Right atrium auricular region (tissue), 2 donors: ENCODE data around the gene GNG7. TPM values are rescaled to one million over a fixed set of nuclear protein-coding genes. Genes with fewer than 3 reads are reported as not detected.
"Not testable (repeated sequence)": the region's sequence is repeated elsewhere in the genome, so short reads cannot be mapped to it uniquely, and the experiment has no call there.

Source experiments
- DNase-seq: peaks from one replicate; pipeline ENCODE4 v3.0.0-alpha.2; 2019; ENCODE audit warnings: low spot score
- H3K27ac ChIP-seq, 2 donors: fragments of 200-600 bp; sonication (generic); 1 replicate in 1 of 2; 2 replicates in 1 of 2; pipeline ENCODE4 v1.5.1; 2016 to 2019
- H3K27me3 ChIP-seq, 2 donors: fragments of 200-600 bp; sonication (generic); one replicate each; pipeline versions ENCODE4 v1.5.1 to v1.6.0; 2017 to 2019
- H3K36me3 ChIP-seq: fragments of 200-600 bp; sonication (generic); one replicate; pipeline ENCODE4 v1.5.1; 2016
- H3K4me1 ChIP-seq, 2 donors: fragments of 200-600 bp; sonication (generic); one replicate each; pipeline versions ENCODE4 v1.5.1 to v1.6.0; 2017 to 2019
- H3K4me3 ChIP-seq, 2 donors: fragments of 200-600 bp; sonication (generic); 1 replicate in 1 of 2; 2 replicates in 1 of 2; pipeline ENCODE4 v1.5.1; 2017 to 2019; ENCODE audit warnings: mild to moderate bottlenecking in 1 of 2, moderate library complexity in 1 of 2
- H3K9me3 ChIP-seq, 2 donors: fragments of 200-600 bp; sonication (generic); one replicate each; pipeline ENCODE4 v1.5.1; 2019
- total RNA-seq, 2 donors: library from RNA; depleted of rRNA; stranded (reverse); fragments of >200 nt; gene quantifications; one replicate each; pipeline ENCODE4 v1.1.0, GENCODE V29; 2016
- TF ChIP-seq, protein P1 (sequence below), 2 donors: fragments of 200-600 bp; sonication (generic); IDR thresholded peaks; one replicate each; pipeline ENCODE4 v1.5.1; 2019; ENCODE audit warnings: antibody characterized with exemption in 2 of 2

Gene GNG7
- total RNA-seq, 2 donors from 2014 or later: 18.0 to 22.8 TPM

DNA sequence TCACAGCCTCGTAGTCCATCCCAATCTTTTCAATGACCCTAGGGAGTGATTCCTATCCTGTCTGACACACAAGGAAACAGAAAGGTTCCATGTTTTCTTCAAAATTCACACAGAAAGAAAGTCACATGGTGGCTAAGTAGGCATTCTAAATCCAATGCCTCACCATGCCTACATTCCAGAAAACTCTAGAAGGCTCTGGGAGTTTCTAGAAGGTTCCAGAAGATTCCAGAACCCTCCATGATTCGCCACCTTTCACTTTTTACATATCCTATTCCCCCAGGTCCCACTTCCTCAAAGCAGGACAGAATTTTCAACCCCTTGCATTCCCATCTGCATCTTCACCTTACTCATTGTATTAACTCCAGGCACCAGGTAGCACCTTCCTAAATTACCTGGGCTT is 23.1 kb downstream of the GNG7 start:
- DNase-seq: no peak
- H3K27me3 ChIP-seq: no peaks in the 10 kb centered on the region

DNA sequence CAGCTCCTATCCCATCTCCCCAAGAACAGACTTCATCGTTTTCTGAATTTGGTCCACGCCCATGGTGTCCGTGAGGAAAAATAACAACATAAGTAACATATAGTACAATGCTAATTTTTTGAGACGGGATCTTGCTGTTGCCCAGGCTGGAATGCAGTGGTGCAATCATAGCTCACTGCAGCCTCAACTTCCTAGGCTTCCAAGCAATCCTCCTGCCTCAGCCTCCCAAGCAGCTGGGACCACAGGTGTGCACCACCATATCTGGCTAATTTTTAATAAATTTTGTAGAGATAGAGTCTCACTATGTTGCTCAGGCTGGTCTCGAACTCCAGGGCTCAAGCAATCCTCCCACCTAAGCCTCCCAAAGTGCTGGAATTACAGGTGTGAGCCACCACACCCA is 23.5 kb downstream of the GNG7 start:
- not testable (repeated sequence) for H3K27ac ChIP-seq, H3K9me3 ChIP-seq, H3K27me3 ChIP-seq, DNase-seq, H3K36me3 ChIP-seq, H3K4me3 ChIP-seq
- H3K4me1 ChIP-seq: peaks cover 0 to 12% of the 10 kb centered on the region in 2 donors

More for the DNA sequence above, 23.1 kb downstream of the GNG7 start:
- H3K36me3 ChIP-seq: no peaks in the 10 kb centered on the region
- no peak overlapping the region for H3K27ac ChIP-seq
- no peaks in the 10 kb centered on the region for H3K9me3 ChIP-seq
- no peak overlapping the region for H3K4me3 ChIP-seq
- peaks cover 0 to 12% of the 10 kb centered on the region in 2 donors for H3K4me1 ChIP-seq
- TF ChIP-seq, protein P1, sequence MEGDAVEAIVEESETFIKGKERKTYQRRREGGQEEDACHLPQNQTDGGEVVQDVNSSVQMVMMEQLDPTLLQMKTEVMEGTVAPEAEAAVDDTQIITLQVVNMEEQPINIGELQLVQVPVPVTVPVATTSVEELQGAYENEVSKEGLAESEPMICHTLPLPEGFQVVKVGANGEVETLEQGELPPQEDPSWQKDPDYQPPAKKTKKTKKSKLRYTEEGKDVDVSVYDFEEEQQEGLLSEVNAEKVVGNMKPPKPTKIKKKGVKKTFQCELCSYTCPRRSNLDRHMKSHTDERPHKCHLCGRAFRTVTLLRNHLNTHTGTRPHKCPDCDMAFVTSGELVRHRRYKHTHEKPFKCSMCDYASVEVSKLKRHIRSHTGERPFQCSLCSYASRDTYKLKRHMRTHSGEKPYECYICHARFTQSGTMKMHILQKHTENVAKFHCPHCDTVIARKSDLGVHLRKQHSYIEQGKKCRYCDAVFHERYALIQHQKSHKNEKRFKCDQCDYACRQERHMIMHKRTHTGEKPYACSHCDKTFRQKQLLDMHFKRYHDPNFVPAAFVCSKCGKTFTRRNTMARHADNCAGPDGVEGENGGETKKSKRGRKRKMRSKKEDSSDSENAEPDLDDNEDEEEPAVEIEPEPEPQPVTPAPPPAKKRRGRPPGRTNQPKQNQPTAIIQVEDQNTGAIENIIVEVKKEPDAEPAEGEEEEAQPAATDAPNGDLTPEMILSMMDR (IDR thresholded peaks at IDR 0.05): no peak

DNA sequence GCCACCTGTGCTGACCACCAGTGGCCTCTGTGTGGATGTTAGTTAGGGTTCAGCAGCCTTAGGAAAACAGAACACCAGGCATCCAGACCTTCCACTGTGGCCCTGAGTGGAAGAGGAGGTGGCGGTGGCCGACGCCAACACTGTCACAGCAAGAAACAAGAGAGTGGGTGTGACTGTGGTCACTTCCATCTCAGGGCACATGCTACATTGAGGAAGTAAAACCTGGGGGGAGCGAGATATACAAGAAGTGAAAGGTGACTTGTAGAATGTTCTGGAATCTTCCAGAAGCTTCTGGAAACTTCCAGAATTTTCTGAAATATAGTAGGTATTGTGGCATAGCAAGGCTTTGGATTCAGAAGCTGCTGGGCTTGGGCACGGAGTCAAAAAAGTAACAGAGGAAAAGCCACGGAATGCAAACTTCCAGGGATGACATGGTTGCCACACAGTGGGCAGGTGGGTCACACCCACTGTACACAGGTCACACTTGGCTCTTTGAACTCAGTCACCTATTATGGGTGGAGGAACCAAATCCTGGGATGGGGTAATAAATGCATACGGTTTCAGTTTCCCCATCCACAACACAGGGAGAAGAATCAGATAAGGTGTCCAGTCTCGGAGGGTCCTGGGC is 24.3 kb downstream of the GNG7 start:
- TF ChIP-seq, protein P1 (IDR thresholded peaks at IDR 0.05): no peak
- no peak for DNase-seq
- Histone ChIP-seq H3K9me3 (no peaks in the 10 kb centered on the region), H3K27me3 (no peaks in the 10 kb centered on the region), H3K36me3 (no peaks in the 10 kb centered on the region), H3K4me3 (no peak overlapping the region), H3K4me1 (peaks cover 0 to 12% of the 10 kb centered on the region in 2 donors), H3K27ac (no peak overlapping the region)

DNA sequence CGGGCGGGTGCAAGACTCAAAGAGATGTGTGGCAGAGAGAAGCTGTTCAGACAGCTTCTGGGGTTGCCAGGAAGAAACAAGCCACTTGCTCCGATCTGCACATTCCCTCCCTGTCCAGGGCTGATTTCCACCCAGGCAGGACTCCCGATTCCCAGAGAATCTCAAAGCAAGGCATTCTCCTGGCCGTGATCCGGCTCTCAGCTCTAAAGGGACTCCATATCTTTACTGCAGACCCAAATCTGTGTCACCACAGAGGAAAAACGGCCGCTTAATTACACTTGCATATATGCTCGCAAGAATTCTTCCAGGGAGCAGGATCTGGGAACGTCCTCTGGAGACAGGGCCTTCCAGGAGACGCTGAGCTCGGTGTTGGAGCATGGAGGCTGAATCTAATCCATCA is 25.7 kb downstream of the GNG7 start:
- no peak overlapping the region for H3K27ac ChIP-seq
- no peak for DNase-seq
- H3K4me3 ChIP-seq: no peak overlapping the region
- no peaks in the 10 kb centered on the region for H3K27me3 ChIP-seq
- H3K4me1 ChIP-seq: peaks cover 0 to 12% of the 10 kb centered on the region in 2 donors
- no peaks in the 10 kb centered on the region for H3K9me3 ChIP-seq
- TF ChIP-seq, protein P1 (IDR thresholded peaks at IDR 0.05): no peak
- H3K36me3 ChIP-seq: no peaks in the 10 kb centered on the region

DNA sequence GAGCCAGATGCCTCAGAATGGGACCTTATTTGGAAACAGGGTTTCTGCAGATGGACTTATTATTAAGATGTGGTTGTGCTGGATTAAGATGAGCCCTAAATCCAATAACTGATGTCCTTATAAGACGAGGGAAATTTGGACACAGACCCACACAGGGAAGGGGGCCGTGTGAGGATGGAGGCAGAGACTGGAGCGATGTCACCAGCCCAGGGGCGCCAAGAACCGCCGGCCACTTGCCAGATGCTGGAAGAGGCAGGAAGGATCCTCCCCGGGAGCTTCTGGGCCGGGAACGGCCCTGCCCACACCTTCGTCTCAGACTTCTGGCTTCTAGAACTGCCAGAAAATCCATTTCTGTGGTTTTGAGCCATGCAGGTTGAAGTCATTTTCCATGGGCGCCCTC is 26.6 kb downstream of the GNG7 start:
- H3K4me1 ChIP-seq: peaks cover 0 to 19% of the 10 kb centered on the region in 2 donors
- peak overlapping the region; percentile 70 to 90 for H3K27ac ChIP-seq
- H3K27me3 ChIP-seq: no peaks in the 10 kb centered on the region
- DNase-seq: no peak
- no peaks in the 10 kb centered on the region for H3K36me3 ChIP-seq
- no peaks in the 10 kb centered on the region for H3K9me3 ChIP-seq
- TF ChIP-seq, protein P1 (IDR thresholded peaks at IDR 0.05): no peak
- H3K4me3 ChIP-seq: no peak overlapping the region

DNA sequence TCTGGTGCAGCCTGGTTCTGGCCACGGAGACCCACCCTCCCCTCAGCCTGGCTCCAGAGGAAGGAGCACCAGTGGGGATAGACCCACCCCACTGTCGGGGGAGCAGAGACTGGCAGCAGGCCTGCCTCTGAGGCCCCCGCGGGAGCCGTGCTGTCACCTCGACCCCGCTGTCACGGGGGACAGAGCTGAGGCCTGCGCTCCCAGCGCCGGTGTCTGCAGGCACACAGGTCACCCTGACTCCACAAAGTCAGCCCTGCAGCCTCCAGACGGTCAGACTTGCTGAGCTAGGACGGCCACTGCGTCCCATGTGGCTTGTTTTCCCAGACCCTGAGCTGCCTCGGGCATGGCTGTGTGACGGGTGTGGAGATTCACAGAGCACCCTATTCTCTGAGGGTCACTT is 32.3 kb downstream of the GNG7 start:
- H3K9me3 ChIP-seq: no peaks in the 10 kb centered on the region
- peak overlapping the region; percentile 13 to 49 for H3K27ac ChIP-seq
- H3K36me3 ChIP-seq: no peaks in the 10 kb centered on the region
- no peaks in the 10 kb centered on the region for H3K27me3 ChIP-seq
- H3K4me3 ChIP-seq: no peak overlapping the region
- H3K4me1 ChIP-seq: peaks cover 0 to 16% of the 10 kb centered on the region in 2 donors
- DNase-seq: no peak
- TF ChIP-seq, protein P1 (IDR thresholded peaks at IDR 0.05): no peak
